IMR-90 (cell line): ENCODE data around the gene KIF15. TPM values are rescaled to one million over a fixed set of nuclear protein-coding genes. Genes with fewer than 3 reads are reported as not detected.

Experiments
- ATAC-seq: fragments of 200-7000 bp; cut with Tn5 transposase; 2 replicates; pipeline ENCODE4 v1.9.1; 2020; ENCODE audit warnings: low read depth, mild to moderate bottlenecking, moderate library complexity
- BruUV-seq: library from RNA; stranded (reverse); fragments of 400-500 nt; replicated peaks from 2 replicates; lab custom pipeline; 2021; lab: Mats Ljungman, UMichigan
- CTCF ChIA-PET: fragments of 300-600 bp; formaldehyde crosslinking; extraction: SDS; loops from one replicate; lab custom pipeline; 2021; ENCODE audit warnings: antibody characterized with exemption; lab: Yijun Ruan, JAX
- POLR2A ChIA-PET: fragments of 300-600 bp; sonication (Branson Sonifier 250); formaldehyde crosslinking; loops from one replicate; lab custom pipeline; 2022; ENCODE audit warnings: antibody characterized with exemption; ENCODE audit not compliant: unreplicated experiment; lab: Charles Lee
- DNase-seq: peaks from one replicate; pipeline ENCODE4 v3.0.0; 2013
- H2AFZ ChIP-seq: replicated peaks from 2 replicates; pipeline ENCODE3; 2013; ENCODE audit warnings: low read length, mild to moderate bottlenecking; ENCODE audit not compliant: poor library complexity
- H2AK5ac ChIP-seq: 2 replicates; pipeline ENCODE4 v1.6.1; 2013; ENCODE audit warnings: low read depth, low read length, inconsistent platforms
- H2AK9ac ChIP-seq: replicated peaks from 2 replicates; pipeline ENCODE3; 2013; ENCODE audit warnings: mild to moderate bottlenecking, low read depth, low read length, moderate library complexity; ENCODE audit not compliant: poor library complexity
- H2BK120ac ChIP-seq: 2 replicates; pipeline ENCODE4 v1.6.1; 2013; ENCODE audit warnings: low read depth, low read length, inconsistent platforms
- H2BK15ac ChIP-seq: 3 replicates; pipeline ENCODE4 v1.6.1; 2013; ENCODE audit warnings: low read depth, low read length, inconsistent platforms
- H2BK20ac ChIP-seq: 2 replicates; pipeline ENCODE4 v1.6.1; 2013; ENCODE audit warnings: low read depth, mild to moderate bottlenecking, inconsistent platforms, low read length, moderate library complexity
- H2BK5ac ChIP-seq: 2 replicates; pipeline ENCODE4 v1.6.1; 2013; ENCODE audit warnings: mild to moderate bottlenecking, low read depth, low read length, inconsistent platforms; ENCODE audit not compliant: poor library complexity, severe bottlenecking
- H3K14ac ChIP-seq: replicated peaks from 2 replicates; pipeline ENCODE4 v1.6.1; 2013; ENCODE audit warnings: low read depth, low read length, inconsistent platforms
- H3K18ac ChIP-seq: 2 replicates; pipeline ENCODE4 v1.6.1; 2013; ENCODE audit warnings: low read depth, low read length, control low read depth
- H3K23ac ChIP-seq: 2 replicates; pipeline ENCODE4 v1.6.1; 2013; ENCODE audit warnings: low read depth, low read length, inconsistent platforms
- H3K27ac ChIP-seq: 2 replicates; pipeline ENCODE4 v1.5.1; 2013; ENCODE audit warnings: mild to moderate bottlenecking, control low read depth, low read length; ENCODE audit not compliant: insufficient read depth
- H3K27me3 ChIP-seq: 2 replicates; pipeline ENCODE4 v1.6.1; 2013; ENCODE audit warnings: low read length; ENCODE audit not compliant: control insufficient read depth, insufficient read depth
- H3K36me3 ChIP-seq: 2 replicates; pipeline ENCODE4 v1.6.1; 2013; ENCODE audit warnings: low read length, mixed read lengths; ENCODE audit not compliant: control insufficient read depth, insufficient read depth
- H3K4ac ChIP-seq: 2 replicates; pipeline ENCODE4 v1.6.1; 2013; ENCODE audit warnings: low read depth, low read length, inconsistent platforms
- H3K4me1 ChIP-seq: 2 replicates; pipeline ENCODE4 v1.6.1; 2013; ENCODE audit warnings: low read length, mixed read lengths; ENCODE audit not compliant: control insufficient read depth, insufficient read depth
- H3K4me2 ChIP-seq: 2 replicates; pipeline ENCODE4 v1.6.1; 2013; ENCODE audit warnings: low read depth, mild to moderate bottlenecking, control low read depth, low read length, moderate library complexity
- H3K4me3 ChIP-seq: 2 replicates; pipeline ENCODE4 v1.5.1; 2013; ENCODE audit warnings: low read depth, mild to moderate bottlenecking, control low read depth, low read length, moderate library complexity; ENCODE audit not compliant: insufficient read depth
- H3K56ac ChIP-seq: 2 replicates; pipeline ENCODE4 v1.6.1; 2013; ENCODE audit warnings: low read length, inconsistent platforms; ENCODE audit not compliant: insufficient read depth; ENCODE audit errors: extremely low read depth
- H3K79me1 ChIP-seq, 2 experiments: 2 replicates each; pipeline ENCODE4 v1.6.1; 2013; ENCODE audit warnings: low read length in 2 of 2, inconsistent platforms in 1 of 2, low read depth in 1 of 2
- H3K9ac ChIP-seq: 2 replicates; pipeline ENCODE4 v1.6.1; 2013; ENCODE audit warnings: low read depth, low read length, control low read depth
- H3K9me1 ChIP-seq: 2 replicates; pipeline ENCODE4 v1.6.1; 2013; ENCODE audit warnings: low read length, inconsistent platforms; ENCODE audit not compliant: insufficient read depth
- H3K9me3 ChIP-seq: 2 replicates; pipeline ENCODE4 v1.6.1; 2013; ENCODE audit warnings: low read length; ENCODE audit not compliant: control insufficient read depth, insufficient read depth
- H4K20me1 ChIP-seq: 2 replicates; pipeline ENCODE4 v1.6.1; 2013; ENCODE audit warnings: low read length, inconsistent platforms; ENCODE audit not compliant: insufficient read depth
- H4K5ac ChIP-seq: 2 replicates; pipeline ENCODE4 v1.6.1; 2013; ENCODE audit warnings: mild to moderate bottlenecking, low read depth, low read length, control low read depth
- H4K8ac ChIP-seq, 2 experiments: 2 replicates each; pipeline ENCODE4 v1.6.1; 2013; ENCODE audit warnings: low read depth in 2 of 2, low read length in 2 of 2, control low read depth in 1 of 2, inconsistent platforms in 1 of 2
- H4K91ac ChIP-seq: 2 replicates; pipeline ENCODE4 v1.6.1; 2013; ENCODE audit warnings: low read depth, low read length, inconsistent platforms; ENCODE audit not compliant: insufficient read depth
- BHLHE40 ChIP-seq: fragments of 150-350 bp; IDR thresholded peaks from 2 replicates; pipeline ENCODE4 v1.6.1; 2016; ENCODE audit warnings: mild to moderate bottlenecking, low read depth, low read length
- CEBPB ChIP-seq: IDR thresholded peaks from 2 replicates; pipeline ENCODE4 v1.6.1; 2012; ENCODE audit warnings: low read depth, low read length, improper control_type of control experiment
- CHD1 ChIP-seq: IDR thresholded peaks from 2 replicates; pipeline ENCODE4 v1.6.1; 2012; ENCODE audit warnings: low read depth, low read length, improper control_type of control experiment
- FOS ChIP-seq: fragments of 150-350 bp; IDR thresholded peaks from 2 replicates; pipeline ENCODE4 v1.6.1; 2016; ENCODE audit warnings: low read depth, low read length
- MAFK ChIP-seq: IDR thresholded peaks from 2 replicates; pipeline ENCODE4 v1.6.1; 2012; ENCODE audit warnings: low read depth, low read length, improper control_type of control experiment
- MAZ ChIP-seq: IDR thresholded peaks from 2 replicates; pipeline ENCODE4 v1.6.1; 2012; ENCODE audit warnings: low read depth, mild to moderate bottlenecking, low read length, improper control_type of control experiment, moderate library complexity, borderline replicate concordance
- MXI1 ChIP-seq: IDR thresholded peaks from 2 replicates; pipeline ENCODE4 v1.6.1; 2012; ENCODE audit warnings: low read depth, mild to moderate bottlenecking, low read length, moderate library complexity, borderline replicate concordance
- NFE2L2 ChIP-seq: fragments of 150-350 bp; IDR thresholded peaks from 2 replicates; pipeline ENCODE4 v1.6.1; 2016; ENCODE audit warnings: low read depth, mild to moderate bottlenecking, low read length
- POLR2A ChIP-seq: IDR thresholded peaks from 2 replicates; pipeline ENCODE4 v1.6.1; 2012; ENCODE audit warnings: mild to moderate bottlenecking, low read depth, low read length
- RAD21 ChIP-seq: IDR thresholded peaks from 2 replicates; pipeline ENCODE4 v1.6.1; 2012; ENCODE audit warnings: low read length, improper control_type of control experiment
- RCOR1 ChIP-seq: IDR thresholded peaks from 2 replicates; pipeline ENCODE4 v1.6.1; 2012; ENCODE audit warnings: mild to moderate bottlenecking, low read length, improper control_type of control experiment; ENCODE audit not compliant: insufficient replicate concordance
- RFX5 ChIP-seq: IDR thresholded peaks from 2 replicates; pipeline ENCODE4 v1.8.0; 2012; ENCODE audit warnings: low read depth, mild to moderate bottlenecking, low read length, moderate library complexity
- SMC3 ChIP-seq: fragments of 150-350 bp; IDR thresholded peaks from 2 replicates; pipeline ENCODE4 v1.6.1; 2016; ENCODE audit warnings: low read depth, mild to moderate bottlenecking, antibody characterized with exemption, low read length, moderate library complexity
- WGBS, 2 experiments: methylation state at CpG; one replicate each; pipeline versions ENCODE4 v1.1.5 to v1.1.7; 2013; ENCODE audit warnings: missing lambda C conversion rate in 2 of 2; ENCODE audit not compliant: insufficient read length in 1 of 2; ENCODE audit errors: extremely low coverage in 2 of 2; 5-methylcytosine and 5-hydroxymethylcytosine counted together
- dilution Hi-C: fragments of 300-500 bp; cut with HindIII; formaldehyde crosslinking; loops from one replicate; pipeline ENCODE4 v1.14.3; 2018; ENCODE audit warnings: low sequenced_read_pairs; ENCODE audit not compliant: unreplicated experiment
- in situ Hi-C: fragments of 300-500 bp; cut with MboI; formaldehyde crosslinking; loops from 3 replicates; pipeline ENCODE4 v1.14.3; 2019; ENCODE audit warnings: low sequenced_read_pairs, inconsistent platforms, mixed read lengths
- intact Hi-C: fragments of 100-400 bp; cut with micrococcal nuclease; formaldehyde crosslinking; loops from 2 replicates; pipeline ENCODE4 v1.10.0; 2022
- polyA plus RNA-seq, 3 experiments: library from polyadenylated mRNA; depleted of rRNA; stranded (reverse); fragments of >200 nt; gene quantifications; 2 replicates each; pipeline ENCODE4 v1.2.3, GENCODE V29; 2012; ENCODE audit warnings: low replicate concordance in 1 of 3
- total RNA-seq: library from RNA; depleted of rRNA; stranded (reverse); fragments of >200 nt; gene quantifications from 2 replicates; pipeline ENCODE4 v1.2.3, GENCODE V29; 2012
- TF ChIP-seq, protein P1 (sequence below): conservative IDR thresholded peaks from 2 replicates; pipeline ENCODE4 v1.5.1; 2012; ENCODE audit warnings: mild to moderate bottlenecking, low read depth, low read length, improper control_type of control experiment
- TF ChIP-seq, protein P2 (sequence below): fragments of 150-350 bp; IDR thresholded peaks from 2 replicates; pipeline ENCODE4 v1.6.1; 2017; ENCODE audit warnings: mild to moderate bottlenecking, antibody characterized with exemption, low read length, low read depth
- TF ChIP-seq, protein P3 (sequence below): fragments of 150-350 bp; IDR thresholded peaks from 2 replicates; pipeline ENCODE4 v1.6.1; 2016; ENCODE audit warnings: low read depth, mild to moderate bottlenecking, low read length, moderate library complexity, borderline replicate concordance

KIF15 gene
- total and polyA plus RNA-seq, 2 of the 4 experiments (the other 2 are of a cell fraction): 3.7 to 8.4 TPM

DNA sequence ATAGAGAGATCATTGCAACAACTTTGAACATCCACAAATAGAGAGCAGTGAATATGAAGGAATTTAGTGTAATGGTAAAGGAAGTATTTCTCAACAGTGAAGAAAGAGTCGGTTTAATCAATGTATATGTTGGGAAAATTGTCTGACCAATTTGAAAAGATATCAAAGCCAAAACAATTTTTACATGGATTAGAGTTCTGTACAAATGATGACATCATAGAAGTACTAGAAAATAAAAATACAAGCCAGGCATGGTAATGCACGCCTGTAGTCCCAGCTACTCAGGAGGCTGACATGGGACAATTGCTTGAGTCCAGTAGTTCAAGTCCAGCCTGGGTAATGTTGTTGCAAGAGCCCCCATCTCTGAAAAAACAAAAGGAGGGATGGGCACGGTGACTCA is 74.1 kb downstream of the KIF15 start:
- no peaks in the 10 kb centered on the region for H3K27me3 ChIP-seq
- H3K9me1 ChIP-seq: no peaks in the 10 kb centered on the region
- no peak overlapping the region for H3K27ac ChIP-seq
- no CpG with 5 or more reads among the region's 3 CpGs for WGBS, 2 experiments
- H3K4ac ChIP-seq: no peak overlapping the region
- dilution Hi-C loops (no loop called here), in situ Hi-C loops (no loop called here), intact Hi-C loops (no loop called here)
- no peak overlapping the region for H3K18ac ChIP-seq
- peaks cover 8% of the 10 kb centered on the region for H3K36me3 ChIP-seq
- DNase-seq (no peak), ATAC-seq (no peak)
- no peak overlapping the region for H3K9ac ChIP-seq
- TF ChIP-seq MAFK (no peak), RCOR1 (no peak), NFE2L2 (no peak), CHD1 (no peak), POLR2A (no peak), BHLHE40 (no peak), MXI1 (no peak), RFX5 (no peak), RAD21 (no peak), FOS (no peak), CEBPB (no peak), MAZ (no peak), SMC3 (no peak)
- TF ChIP-seq, protein P1, sequence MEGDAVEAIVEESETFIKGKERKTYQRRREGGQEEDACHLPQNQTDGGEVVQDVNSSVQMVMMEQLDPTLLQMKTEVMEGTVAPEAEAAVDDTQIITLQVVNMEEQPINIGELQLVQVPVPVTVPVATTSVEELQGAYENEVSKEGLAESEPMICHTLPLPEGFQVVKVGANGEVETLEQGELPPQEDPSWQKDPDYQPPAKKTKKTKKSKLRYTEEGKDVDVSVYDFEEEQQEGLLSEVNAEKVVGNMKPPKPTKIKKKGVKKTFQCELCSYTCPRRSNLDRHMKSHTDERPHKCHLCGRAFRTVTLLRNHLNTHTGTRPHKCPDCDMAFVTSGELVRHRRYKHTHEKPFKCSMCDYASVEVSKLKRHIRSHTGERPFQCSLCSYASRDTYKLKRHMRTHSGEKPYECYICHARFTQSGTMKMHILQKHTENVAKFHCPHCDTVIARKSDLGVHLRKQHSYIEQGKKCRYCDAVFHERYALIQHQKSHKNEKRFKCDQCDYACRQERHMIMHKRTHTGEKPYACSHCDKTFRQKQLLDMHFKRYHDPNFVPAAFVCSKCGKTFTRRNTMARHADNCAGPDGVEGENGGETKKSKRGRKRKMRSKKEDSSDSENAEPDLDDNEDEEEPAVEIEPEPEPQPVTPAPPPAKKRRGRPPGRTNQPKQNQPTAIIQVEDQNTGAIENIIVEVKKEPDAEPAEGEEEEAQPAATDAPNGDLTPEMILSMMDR: no peak
- TF ChIP-seq, protein P2, sequence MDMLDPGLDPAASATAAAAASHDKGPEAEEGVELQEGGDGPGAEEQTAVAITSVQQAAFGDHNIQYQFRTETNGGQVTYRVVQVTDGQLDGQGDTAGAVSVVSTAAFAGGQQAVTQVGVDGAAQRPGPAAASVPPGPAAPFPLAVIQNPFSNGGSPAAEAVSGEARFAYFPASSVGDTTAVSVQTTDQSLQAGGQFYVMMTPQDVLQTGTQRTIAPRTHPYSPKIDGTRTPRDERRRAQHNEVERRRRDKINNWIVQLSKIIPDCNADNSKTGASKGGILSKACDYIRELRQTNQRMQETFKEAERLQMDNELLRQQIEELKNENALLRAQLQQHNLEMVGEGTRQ: no peak
- TF ChIP-seq, protein P3, sequence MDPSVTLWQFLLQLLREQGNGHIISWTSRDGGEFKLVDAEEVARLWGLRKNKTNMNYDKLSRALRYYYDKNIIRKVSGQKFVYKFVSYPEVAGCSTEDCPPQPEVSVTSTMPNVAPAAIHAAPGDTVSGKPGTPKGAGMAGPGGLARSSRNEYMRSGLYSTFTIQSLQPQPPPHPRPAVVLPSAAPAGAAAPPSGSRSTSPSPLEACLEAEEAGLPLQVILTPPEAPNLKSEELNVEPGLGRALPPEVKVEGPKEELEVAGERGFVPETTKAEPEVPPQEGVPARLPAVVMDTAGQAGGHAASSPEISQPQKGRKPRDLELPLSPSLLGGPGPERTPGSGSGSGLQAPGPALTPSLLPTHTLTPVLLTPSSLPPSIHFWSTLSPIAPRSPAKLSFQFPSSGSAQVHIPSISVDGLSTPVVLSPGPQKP: no peak
- H3K4me3 ChIP-seq: no peak overlapping the region
- H3K4me2 ChIP-seq: no peak overlapping the region
- no peak overlapping the region for H2AFZ ChIP-seq
- no peak overlapping the region for H2AK5ac ChIP-seq
- no peak overlapping the region for H2BK120ac ChIP-seq
- H3K56ac ChIP-seq: no peak overlapping the region
- H4K91ac ChIP-seq: no peak overlapping the region
- H4K20me1 ChIP-seq: no peaks in the 10 kb centered on the region
- no peak overlapping the region for H3K14ac ChIP-seq
- no peaks in the 10 kb centered on the region for H3K79me1 ChIP-seq
- no peak overlapping the region for H3K23ac ChIP-seq
- no peak overlapping the region for H2AK9ac ChIP-seq
- no peaks in the 10 kb centered on the region for H3K4me1 ChIP-seq
- ChIA-PET POLR2A (no interaction called here), CTCF (no interaction called here)
- no peak overlapping the region for H4K8ac ChIP-seq
- H3K9me3 ChIP-seq: peaks cover 2% of the 10 kb centered on the region; the same call in 1 of the 2 replicates
- no peak overlapping the region for H2BK5ac ChIP-seq
- H2BK15ac ChIP-seq: no peak overlapping the region
- H2BK20ac ChIP-seq: no peak overlapping the region
- BruUV-seq: no TSS peak
- no peak overlapping the region for H4K5ac ChIP-seq
